ENCODE results near the gene KRT35. TPM values are rescaled to one million over a fixed set of nuclear protein-coding genes. Genes with fewer than 3 reads are reported as not detected.

Gene KRT35
- total RNA-seq, 2 experiments from 2014 or later, result not detected

DNA sequence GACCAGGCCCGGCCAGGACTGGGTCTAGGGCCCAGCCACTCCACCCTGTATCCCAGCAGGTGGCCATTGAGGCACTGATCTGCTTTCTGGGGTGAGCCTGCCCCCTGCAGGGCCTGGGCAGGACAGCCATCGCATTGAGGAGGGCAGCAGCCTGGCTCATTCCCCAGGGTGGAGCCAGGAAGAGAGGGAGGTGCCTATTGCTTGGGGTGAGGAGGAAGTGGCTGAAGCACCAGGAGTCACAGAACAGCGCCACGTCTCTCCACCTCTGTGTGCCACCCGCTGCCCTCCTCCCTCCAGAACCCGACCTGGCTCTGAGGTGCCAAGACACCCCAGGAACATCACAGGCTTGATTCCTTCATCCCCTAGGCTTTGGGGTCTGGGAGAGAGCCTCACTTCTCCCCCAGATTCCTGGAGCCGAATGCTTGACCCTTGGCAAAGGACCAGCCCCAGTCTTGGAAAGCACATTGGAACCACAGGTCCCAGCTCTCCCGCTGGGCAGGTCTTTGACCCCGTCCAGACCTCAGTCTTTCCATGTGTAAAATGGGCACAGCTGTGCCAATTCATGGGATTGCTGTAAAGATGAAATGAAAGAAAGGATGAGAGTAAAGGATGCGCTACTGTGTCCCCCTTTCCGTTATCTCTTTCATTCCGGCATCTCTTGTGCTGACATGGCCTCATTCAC is 16.0 kb upstream of the KRT35 start:
- POLR2A ChIA-PET, result no interaction called here

DNA sequence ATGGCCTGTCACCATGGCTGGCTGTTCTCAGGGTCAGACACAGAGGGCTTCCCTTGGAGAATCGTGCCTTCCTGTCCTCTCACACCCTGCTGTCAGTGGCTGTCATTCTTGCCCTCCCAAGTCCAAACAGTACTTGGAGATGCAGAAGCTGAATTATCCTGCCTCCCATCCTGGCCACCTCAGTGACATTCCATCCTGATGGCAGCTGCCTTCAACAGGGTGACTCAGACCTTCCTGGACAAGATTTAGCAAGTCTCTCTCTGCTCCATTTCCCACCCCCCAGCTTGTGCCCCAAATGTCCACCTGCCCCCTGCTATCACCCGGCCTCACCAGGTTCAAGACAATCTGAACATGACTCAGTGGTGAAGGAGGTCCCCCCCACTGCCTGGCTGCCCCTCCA is 13.6 kb upstream of the KRT35 start:
- no peak for DNase-seq
- peaks cover 13% of the 10 kb centered on the region for H3K4me1 Mint-ChIP-seq (ENCODE audit: low read depth)
- H3K9me3 Mint-ChIP-seq (ENCODE audit: insufficient read depth), result no peaks in the 10 kb centered on the region
- ATAC-seq, result no peak
- ChIA-PET CTCF (interaction anchor here (1.4 to 2.5 kb wide), 3 partner anchors 54 to 169 kb away, joined by 3 to 12 read pairs (median 9); no protein-coding TSS in a partner anchor), POLR2A (no interaction called here)
- no peak overlapping the region for H3K4me3 Mint-ChIP-seq
- H3K27ac Mint-ChIP-seq, result no peak overlapping the region
- H3K27me3 Mint-ChIP-seq (ENCODE audit: low read depth), result no peaks in the 10 kb centered on the region
- no peaks in the 10 kb centered on the region for H3K36me3 Mint-ChIP-seq (ENCODE audit: low read depth)

More for the DNA sequence above, 16.0 kb upstream of the KRT35 start:
- ATAC-seq (peak; percentile 96), DNase-seq (peak; percentile 82)
- no peak overlapping the region for H3K4me3 Mint-ChIP-seq
- H3K27ac Mint-ChIP-seq, result peak overlapping the region; percentile 48
- CTCF ChIA-PET, result interaction anchor here (0.8 to 1.7 kb wide), 5 partner anchors 52 to 587 kb away, joined by 3 to 7 read pairs (median 4); no protein-coding TSS in a partner anchor
- peaks cover 11% of the 10 kb centered on the region for H3K4me1 Mint-ChIP-seq (ENCODE audit: low read depth)
- no peaks in the 10 kb centered on the region for H3K9me3 Mint-ChIP-seq (ENCODE audit: insufficient read depth)
- no peaks in the 10 kb centered on the region for H3K36me3 Mint-ChIP-seq (ENCODE audit: low read depth)
- H3K27me3 Mint-ChIP-seq (ENCODE audit: low read depth), result no peaks in the 10 kb centered on the region

- ChIA-PET POLR2A (no interaction called here), CTCF (interaction anchor here (1.2 kb wide), 1 partner anchor 170 kb away, joined by 5 read pairs; no protein-coding TSS in a partner anchor)
- Mint-ChIP-seq H3K4me3 (no peak overlapping the region), H3K36me3 (ENCODE audit: low read depth) (no peaks in the 10 kb centered on the region), H3K27ac (no peak overlapping the region), H3K27me3 (ENCODE audit: low read depth) (no peaks in the 10 kb centered on the region), H3K4me1 (ENCODE audit: low read depth) (peaks cover 13% of the 10 kb centered on the region), H3K9me3 (ENCODE audit: insufficient read depth) (no peaks in the 10 kb centered on the region)
- ATAC-seq (no peak), DNase-seq (no peak)
Measured at GRCh38 chr17:41492771-41493170, 11.8 kb upstream of the KRT35 start.

DNA sequence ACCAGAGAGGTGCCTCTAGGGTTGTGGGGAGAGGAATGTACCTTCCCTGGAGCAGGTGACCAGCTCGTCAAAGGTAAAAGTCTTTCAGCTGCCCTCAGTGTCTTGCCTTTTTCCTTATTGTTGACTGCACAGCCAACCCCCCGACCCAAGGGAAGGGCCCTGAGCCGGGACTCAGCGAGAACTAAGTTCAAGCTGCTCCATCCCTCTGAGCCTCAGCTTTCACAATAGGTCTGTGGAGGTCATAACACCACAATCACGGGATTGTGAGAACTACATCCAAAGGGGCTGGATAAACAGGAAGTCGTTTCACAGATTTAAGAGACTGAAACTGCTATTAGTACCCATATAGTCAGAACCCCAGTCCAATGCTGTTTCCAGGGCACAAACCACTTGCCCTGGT is 11.4 kb upstream of the KRT35 start:
- H3K27me3 Mint-ChIP-seq (ENCODE audit: low read depth), result no peaks in the 10 kb centered on the region
- CTCF ChIA-PET, result interaction anchor here (1.1 to 1.2 kb wide), 2 partner anchors 156 to 171 kb away, joined by 3 to 5 read pairs; no protein-coding TSS in a partner anchor
- H3K4me1 Mint-ChIP-seq (ENCODE audit: low read depth), result peaks cover 13% of the 10 kb centered on the region
- H3K27ac Mint-ChIP-seq, result no peak overlapping the region
- no peak for ATAC-seq
- no peaks in the 10 kb centered on the region for H3K9me3 Mint-ChIP-seq (ENCODE audit: insufficient read depth)
- H3K4me3 Mint-ChIP-seq, result no peak overlapping the region
- no peak for DNase-seq
- no peaks in the 10 kb centered on the region for H3K36me3 Mint-ChIP-seq (ENCODE audit: low read depth)
- POLR2A ChIA-PET, result no interaction called here

- no peaks in the 10 kb centered on the region for H3K36me3 Mint-ChIP-seq (ENCODE audit: low read depth)
- ChIA-PET CTCF (interaction anchor here (1.1 kb wide), 1 partner anchor 157 kb away, joined by 3 read pairs; no protein-coding TSS in a partner anchor), POLR2A (no interaction called here)
- H3K27ac Mint-ChIP-seq, result no peak overlapping the region
- no peaks in the 10 kb centered on the region for H3K27me3 Mint-ChIP-seq (ENCODE audit: low read depth)
- ATAC-seq (no peak), DNase-seq (no peak)
- no peak overlapping the region for H3K4me3 Mint-ChIP-seq
- H3K4me1 Mint-ChIP-seq (ENCODE audit: low read depth), result peaks cover 4% of the 10 kb centered on the region
- no peaks in the 10 kb centered on the region for H3K9me3 Mint-ChIP-seq (ENCODE audit: insufficient read depth)
Measured at GRCh38 chr17:41491476-41491875, 10.5 kb upstream of the KRT35 start.

GRCh38 chr17:41490000-41490990 is 9.3 kb upstream of the KRT35 start:
- H3K27ac Mint-ChIP-seq, result no peak overlapping the region

GRCh38 chr17:41489531-41489930 is 8.6 kb upstream of the KRT35 start, which contains the start of gene KRT36:
KRT36 (minus strand) TSS chr17:41489910; CDS start chr17:41489864, 46 bp downstream.
- DNase-seq (no peak), ATAC-seq (no peak)
- Mint-ChIP-seq H3K4me1 (ENCODE audit: low read depth) (peaks cover 2% of the 10 kb centered on the region), H3K27ac (no peak within 1 kb of the TSS), H3K36me3 (ENCODE audit: low read depth) (no peaks in the 10 kb centered on the region), H3K9me3 (ENCODE audit: insufficient read depth) (no peaks in the 10 kb centered on the region), H3K4me3 (no peak within 1 kb of the TSS), H3K27me3 (ENCODE audit: low read depth) (no peaks in the 10 kb centered on the region)
- ChIA-PET POLR2A (no interaction called here), CTCF (interaction anchor here (1.8 kb wide), 1 partner anchor 173 kb away, joined by 7 read pairs; no protein-coding TSS in a partner anchor)

More at GRCh38 chr17:41490000-41490990, 9.3 kb upstream of the KRT35 start:
- Mint-ChIP-seq H3K9me3 (ENCODE audit: insufficient read depth) (no peaks in the 10 kb centered on the region), H3K36me3 (ENCODE audit: low read depth) (no peaks in the 10 kb centered on the region), H3K27me3 (ENCODE audit: low read depth) (no peaks in the 10 kb centered on the region), H3K4me3 (no peak overlapping the region), H3K4me1 (ENCODE audit: low read depth) (peaks cover 2% of the 10 kb centered on the region)
- CTCF ChIA-PET, result interaction anchor here (0.6 kb wide), 2 partner anchors 18 to 451 kb away, joined by 3 read pairs; no protein-coding TSS in a partner anchor
- DNase-seq (no peak), ATAC-seq (no peak)
- POLR2A ChIA-PET, result no interaction called here

DNA sequence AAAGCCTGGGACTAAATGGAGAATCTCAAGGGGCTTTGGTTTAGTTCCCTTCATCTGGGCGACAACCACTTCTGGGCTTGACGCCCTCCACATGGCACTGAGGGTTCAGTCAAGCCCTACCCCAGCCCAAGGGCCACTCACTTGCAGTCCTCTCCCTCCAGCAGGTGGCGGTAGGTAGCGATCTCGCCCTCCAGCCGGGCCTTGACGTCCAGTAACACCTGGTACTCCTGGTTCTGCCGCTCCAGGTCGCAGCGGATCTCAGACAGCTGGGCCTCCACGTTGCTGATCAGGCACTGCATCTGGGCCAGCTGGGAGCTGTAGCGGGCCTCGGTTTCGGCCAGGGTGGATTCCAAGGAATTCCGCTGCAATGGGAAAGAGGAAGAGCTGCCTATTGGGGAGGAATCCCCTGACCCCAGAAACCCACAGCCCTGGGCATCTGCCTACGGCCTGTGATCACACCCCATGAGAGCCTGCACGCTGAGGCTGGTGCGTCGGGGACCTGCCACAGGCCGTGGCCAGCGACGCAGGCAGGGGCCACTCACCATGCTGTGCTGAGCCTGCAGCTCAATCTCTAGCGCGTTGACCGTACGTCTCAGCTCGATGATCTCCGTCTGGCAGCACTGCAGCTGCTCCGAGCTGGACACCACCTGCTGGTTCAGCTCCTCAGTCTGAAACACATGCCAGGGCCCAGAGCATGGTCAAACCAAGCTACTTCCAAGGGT is 6.0 kb upstream of the KRT35 start:
- Mint-ChIP-seq H3K4me1 (ENCODE audit: low read depth) (peaks cover 2% of the 10 kb centered on the region), H3K27ac (no peak overlapping the region), H3K27me3 (ENCODE audit: low read depth) (peaks cover 3% of the 10 kb centered on the region), H3K9me3 (ENCODE audit: insufficient read depth) (no peaks in the 10 kb centered on the region), H3K36me3 (ENCODE audit: low read depth) (no peaks in the 10 kb centered on the region), H3K4me3 (no peak overlapping the region)
- CTCF ChIA-PET, result interaction anchor here (0.7 to 1.1 kb wide), 4 partner anchors 28 to 162 kb away, joined by 3 to 4 read pairs (median 4); no protein-coding TSS in a partner anchor
- POLR2A ChIA-PET, result no interaction called here
- DNase-seq, result peak; percentile 49
- ATAC-seq, result no peak

GRCh38 chr17:41486316-41486715 is 5.4 kb upstream of the KRT35 start:
- POLR2A ChIA-PET, result no interaction called here
- Mint-ChIP-seq H3K27ac (no peak overlapping the region), H3K9me3 (ENCODE audit: insufficient read depth) (no peaks in the 10 kb centered on the region), H3K27me3 (ENCODE audit: low read depth) (peaks cover 3% of the 10 kb centered on the region), H3K4me1 (ENCODE audit: low read depth) (peaks cover 2% of the 10 kb centered on the region), H3K36me3 (ENCODE audit: low read depth) (no peaks in the 10 kb centered on the region), H3K4me3 (no peak overlapping the region)
- ATAC-seq (no peak), DNase-seq (no peak)
- CTCF ChIA-PET, result interaction anchor here (1.0 kb wide), 1 partner anchor 162 kb away, joined by 4 read pairs; no protein-coding TSS in a partner anchor

GRCh38 chr17:41484920-41485904 is 4.3 kb upstream of the KRT35 start:
- Mint-ChIP-seq H3K4me1 (ENCODE audit: low read depth) (peaks cover 2% of the 10 kb centered on the region), H3K9me3 (ENCODE audit: insufficient read depth) (no peaks in the 10 kb centered on the region), H3K36me3 (ENCODE audit: low read depth) (no peaks in the 10 kb centered on the region), H3K27ac (no peak overlapping the region), H3K4me3 (no peak overlapping the region), H3K27me3 (ENCODE audit: low read depth) (peaks cover 3% of the 10 kb centered on the region)
- ChIA-PET CTCF (interaction anchor here (1.4 kb wide), 1 partner anchor 64 kb away, joined by 4 read pairs; no protein-coding TSS in a partner anchor), POLR2A (interaction anchor here (0.6 kb wide), 1 partner anchor 446 kb away, joined by 3 read pairs; no protein-coding TSS in a partner anchor)
- DNase-seq (no peak), ATAC-seq (no peak)

Data from activated CD8-positive, alpha-beta T cell treated with anti-CD3 and anti-CD28 coated beads, Interleukin-2, amount 10 ng/mL, durations not matched to agents 7 days and 5 days (primary cell).